ENCODE results near the gene GHDC. TPM values are rescaled to one million over a fixed set of nuclear protein-coding genes. Genes with fewer than 3 reads are reported as not detected.
"Not testable (repeated sequence)": the region's sequence is repeated elsewhere in the genome, so short reads cannot be mapped to it uniquely, and the experiment has no call there.

The GHDC gene
- total RNA-seq, 1 donor from 2014 or later: 20.0 TPM

GRCh38 chr17:42203354-42203753 lies 9.1 kb upstream of the GHDC start:
- no peak for DNase-seq (ENCODE audit: low spot score)

GRCh38 chr17:42202696-42203095 lies 8.4 kb upstream of the GHDC start:
- DNase-seq (ENCODE audit: low spot score): no peak

- no peak for DNase-seq (ENCODE audit: low spot score)
Measured at GRCh38 chr17:42202159-42202558, 7.9 kb upstream of the GHDC start.

DNA sequence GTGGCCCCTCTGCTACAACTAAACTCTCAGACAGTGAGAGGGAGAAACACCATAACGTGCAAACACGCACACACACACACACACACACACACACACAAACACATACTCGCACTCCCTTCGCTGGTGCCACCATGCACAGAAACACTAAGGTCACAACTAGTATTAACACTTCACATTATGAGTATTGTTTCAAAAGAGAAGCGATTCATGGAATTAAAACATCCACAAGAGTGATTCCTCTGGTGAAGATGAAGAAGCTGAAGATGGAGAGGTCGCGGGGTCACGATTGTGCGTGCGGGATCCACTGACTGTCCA lies 7.1 kb upstream of the GHDC start:
- no peak for DNase-seq (ENCODE audit: low spot score)

DNA sequence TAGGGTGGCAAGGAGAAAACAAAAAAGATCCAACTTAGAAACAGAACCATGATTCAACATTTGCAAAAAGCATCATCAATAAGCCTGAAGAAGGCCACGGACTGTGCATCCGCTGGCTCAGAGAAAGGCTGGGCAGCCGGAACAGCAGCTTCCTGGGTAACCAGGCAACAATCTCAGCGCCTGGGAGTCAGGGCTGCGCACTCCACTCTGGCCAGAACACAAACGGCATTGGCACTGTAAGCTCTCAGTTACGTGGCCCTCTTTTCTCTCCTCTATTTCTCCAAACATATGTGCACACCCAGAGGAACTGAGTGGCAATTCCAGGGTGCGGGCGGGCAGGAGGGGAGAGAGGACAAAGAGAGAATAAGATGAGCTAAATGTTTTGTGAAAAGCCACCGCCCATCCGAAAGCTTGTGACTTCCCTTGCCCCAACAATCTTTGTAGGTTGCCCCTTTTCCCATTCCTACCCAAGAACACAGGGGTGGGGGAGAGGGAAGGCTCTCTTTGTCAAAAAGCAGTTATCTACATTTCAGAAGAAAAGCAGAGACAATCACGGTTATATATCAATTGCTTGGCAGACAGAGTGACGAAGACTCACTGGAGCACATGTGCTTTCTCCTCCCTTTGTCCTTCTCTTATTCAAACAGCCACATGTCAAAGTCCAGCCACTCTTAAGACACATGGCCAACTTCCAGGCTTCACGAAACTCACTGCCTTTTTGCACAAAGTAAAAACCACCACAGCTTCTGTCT lies 6.6 kb upstream of the GHDC start:
- DNase-seq (ENCODE audit: low spot score): no peak

DNA sequence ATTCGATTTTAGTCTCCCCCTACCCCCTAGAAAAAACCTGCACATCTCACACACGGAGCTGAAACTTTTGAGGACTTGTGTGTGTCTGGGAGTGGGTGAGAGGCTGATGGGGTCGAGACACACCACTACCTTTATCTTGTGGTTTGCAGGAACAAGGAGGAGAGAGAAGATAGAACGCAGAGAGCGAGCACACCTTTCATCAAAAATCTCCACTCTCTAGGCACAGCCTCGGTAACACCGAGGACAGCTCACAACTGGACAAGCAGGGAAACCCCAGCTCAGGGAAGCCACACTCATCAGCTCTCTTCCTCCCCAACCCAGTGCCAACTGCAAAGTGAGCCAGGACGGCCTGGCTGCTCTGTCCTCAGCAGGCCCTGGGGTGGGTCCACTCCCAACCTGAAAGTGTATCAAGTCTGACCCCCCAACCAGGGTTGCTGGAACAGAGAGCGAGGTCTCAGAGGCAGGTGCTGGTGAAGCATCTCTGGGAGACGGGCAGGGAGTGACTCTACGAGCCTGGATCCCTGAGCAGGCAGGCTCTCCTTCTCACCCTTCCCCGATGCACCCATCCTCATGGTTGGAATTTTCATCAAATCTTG lies 5.2 kb upstream of the GHDC start:
- DNase-seq (ENCODE audit: low spot score): no peak

- no peak for DNase-seq (ENCODE audit: low spot score)
Measured at GRCh38 chr17:42198897-42199296, 4.6 kb upstream of the GHDC start.

GRCh38 chr17:42197564-42198156 lies 3.4 kb upstream of the GHDC start:
- DNase-seq (ENCODE audit: low spot score): no peak

DNA sequence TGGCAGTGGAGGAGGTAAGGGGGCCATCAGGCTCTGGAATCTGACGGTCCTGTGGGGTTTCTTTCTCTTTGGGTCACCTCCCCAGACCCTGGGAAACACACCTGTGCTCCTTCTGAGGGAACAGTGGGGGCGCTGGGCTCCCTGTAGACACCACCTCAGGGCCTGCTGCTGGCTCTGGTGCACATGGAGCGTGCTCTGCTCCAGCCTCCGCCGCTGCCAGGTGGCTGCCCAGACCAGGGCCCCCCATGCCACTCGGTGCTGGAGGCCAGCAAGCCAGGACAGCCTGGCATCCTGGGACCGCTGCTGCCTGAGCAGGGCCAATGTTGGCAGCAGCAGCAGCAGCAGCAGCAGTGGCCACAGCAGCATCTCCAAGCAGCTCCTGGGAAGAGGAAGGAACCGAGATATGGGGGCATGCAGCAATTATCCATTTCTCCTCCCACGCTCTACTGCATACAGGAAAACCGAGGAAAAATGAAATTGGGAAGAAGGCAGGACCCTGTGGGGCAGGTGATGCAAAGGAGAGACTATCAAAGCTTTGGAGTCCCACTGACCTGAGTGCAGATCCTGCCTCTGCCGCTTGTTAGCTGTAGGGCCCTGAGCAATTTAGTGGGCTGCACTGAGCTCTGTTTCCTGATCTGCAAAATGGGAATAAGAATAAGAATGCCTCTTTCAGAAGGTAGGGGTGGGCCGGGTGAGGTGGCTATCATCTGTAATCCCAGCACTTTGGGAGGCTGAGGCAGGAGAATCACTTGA lies 902 bp downstream of the GHDC start:
- DNase-seq (ENCODE audit: low spot score): no peak

DNA sequence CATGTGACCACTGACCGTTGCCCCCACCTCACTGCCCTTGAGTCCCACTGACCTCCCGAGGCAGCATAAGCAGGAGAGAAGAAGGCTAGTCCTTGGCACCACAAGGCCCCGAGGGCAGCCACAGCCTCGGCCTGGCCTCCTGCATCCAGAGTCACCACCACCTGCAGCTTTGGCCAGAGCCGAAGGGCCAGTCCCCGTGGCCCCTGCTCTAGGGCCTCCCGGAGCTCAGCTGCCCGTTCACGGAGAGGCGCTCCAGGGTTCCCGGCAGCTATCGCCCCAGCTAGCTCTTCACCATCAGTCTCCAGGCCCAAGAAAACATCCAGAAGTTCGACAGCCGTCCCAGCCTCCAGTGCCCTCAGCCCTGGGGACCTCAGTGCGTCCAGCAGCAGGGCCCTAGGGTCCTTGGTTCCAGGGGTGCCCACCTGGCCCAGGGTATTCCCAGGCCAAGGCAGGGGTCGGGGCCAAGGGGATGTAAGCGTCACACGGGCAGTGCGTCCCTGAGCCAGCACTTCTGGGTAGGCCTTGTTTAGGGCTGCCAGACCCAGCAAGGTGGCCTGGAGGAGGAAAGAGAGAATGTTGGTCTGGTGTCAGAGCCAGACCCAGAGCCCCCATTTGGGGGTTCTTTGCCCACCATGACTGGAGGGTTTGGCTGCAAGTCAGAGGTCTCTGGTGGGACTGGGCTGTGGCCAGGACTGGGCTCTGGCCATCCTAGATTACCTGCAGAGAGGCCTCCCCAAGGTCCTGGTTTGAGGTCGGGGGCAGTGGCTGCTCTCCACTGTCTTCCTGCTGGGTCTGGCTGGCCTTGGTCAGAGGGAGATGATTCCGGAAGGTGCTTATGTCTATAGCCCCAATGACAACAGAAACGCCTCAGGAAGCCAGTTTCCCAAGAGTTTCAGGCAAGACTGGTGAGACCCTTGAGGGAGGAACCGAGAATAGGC lies 1.8 kb downstream of the GHDC start:
- DNase-seq (ENCODE audit: low spot score): no peak

DNA sequence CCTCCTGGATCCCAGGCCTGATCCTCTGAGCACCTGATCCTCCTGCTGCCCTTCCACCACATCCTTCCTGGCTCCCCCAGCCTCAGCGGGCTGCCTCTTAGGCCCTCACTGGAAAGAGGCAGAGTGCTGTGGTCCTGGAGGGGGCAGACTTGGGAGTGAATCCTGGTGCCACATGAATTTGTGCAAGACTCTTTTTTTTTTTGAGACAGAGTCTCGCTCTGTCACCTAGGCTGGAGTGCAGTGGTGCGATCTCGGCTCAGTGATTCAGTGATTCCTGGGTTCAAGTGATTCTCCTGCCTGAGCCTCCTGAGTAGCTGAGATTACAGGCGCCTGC lies 3.1 kb downstream of the GHDC start:
- no peak for DNase-seq (ENCODE audit: low spot score)

DNA sequence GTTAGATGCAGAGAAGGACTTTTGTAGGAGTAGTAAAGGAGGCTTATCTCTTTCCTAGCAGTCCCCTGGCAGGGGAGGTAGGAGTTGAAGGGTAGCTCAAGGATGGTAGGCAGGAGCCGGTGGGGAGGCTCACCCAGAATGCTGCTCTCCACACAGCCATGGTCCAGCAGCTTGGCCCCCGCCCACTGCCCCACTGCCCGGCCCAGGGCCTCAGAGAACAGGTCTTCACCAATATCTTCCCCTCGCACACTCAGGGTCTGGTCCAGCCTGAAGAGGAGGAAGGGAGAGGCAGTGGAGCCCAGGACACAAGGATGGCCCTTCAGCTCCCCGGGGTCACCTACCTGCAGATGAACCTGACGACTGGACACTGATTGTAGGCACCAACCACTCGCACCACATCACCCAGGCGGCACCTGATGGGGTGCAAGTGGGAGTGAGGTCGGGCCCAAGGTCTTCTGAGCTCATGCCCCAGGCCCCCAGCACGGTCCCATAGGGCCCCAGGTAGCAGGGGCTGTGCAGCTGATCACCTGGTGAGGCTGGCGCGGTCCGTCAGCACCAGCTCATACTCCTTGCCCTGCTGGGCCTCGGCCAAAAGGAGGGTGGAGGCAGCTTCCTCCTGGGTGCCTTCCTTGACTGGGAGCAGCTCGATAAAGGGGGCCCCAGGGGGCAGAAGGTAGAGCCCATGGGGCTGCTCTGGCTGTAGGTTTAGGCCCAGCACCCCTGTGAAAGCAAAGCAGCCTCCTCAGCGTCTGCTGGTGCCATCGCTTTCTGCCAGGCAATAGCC lies 3.6 kb downstream of the GHDC start:
- no peak for DNase-seq (ENCODE audit: low spot score)

- no peak for DNase-seq (ENCODE audit: low spot score)
Measured at GRCh38 chr17:42189651-42189965, 4.7 kb downstream of the GHDC start.

- no peak for DNase-seq (ENCODE audit: low spot score)
Measured at GRCh38 chr17:42188749-42189650, 5.3 kb downstream of the GHDC start.

GRCh38 chr17:42187833-42188232 lies 6.5 kb downstream of the GHDC start:
- DNase-seq (ENCODE audit: low spot score): no peak

GRCh38 chr17:42186191-42186590 lies 8.1 kb downstream of the GHDC start:
- not testable (repeated sequence) for DNase-seq (ENCODE audit: low spot score)

- no peak for DNase-seq (ENCODE audit: low spot score)
Measured at GRCh38 chr17:42185621-42185930, 8.7 kb downstream of the GHDC start.

DNA sequence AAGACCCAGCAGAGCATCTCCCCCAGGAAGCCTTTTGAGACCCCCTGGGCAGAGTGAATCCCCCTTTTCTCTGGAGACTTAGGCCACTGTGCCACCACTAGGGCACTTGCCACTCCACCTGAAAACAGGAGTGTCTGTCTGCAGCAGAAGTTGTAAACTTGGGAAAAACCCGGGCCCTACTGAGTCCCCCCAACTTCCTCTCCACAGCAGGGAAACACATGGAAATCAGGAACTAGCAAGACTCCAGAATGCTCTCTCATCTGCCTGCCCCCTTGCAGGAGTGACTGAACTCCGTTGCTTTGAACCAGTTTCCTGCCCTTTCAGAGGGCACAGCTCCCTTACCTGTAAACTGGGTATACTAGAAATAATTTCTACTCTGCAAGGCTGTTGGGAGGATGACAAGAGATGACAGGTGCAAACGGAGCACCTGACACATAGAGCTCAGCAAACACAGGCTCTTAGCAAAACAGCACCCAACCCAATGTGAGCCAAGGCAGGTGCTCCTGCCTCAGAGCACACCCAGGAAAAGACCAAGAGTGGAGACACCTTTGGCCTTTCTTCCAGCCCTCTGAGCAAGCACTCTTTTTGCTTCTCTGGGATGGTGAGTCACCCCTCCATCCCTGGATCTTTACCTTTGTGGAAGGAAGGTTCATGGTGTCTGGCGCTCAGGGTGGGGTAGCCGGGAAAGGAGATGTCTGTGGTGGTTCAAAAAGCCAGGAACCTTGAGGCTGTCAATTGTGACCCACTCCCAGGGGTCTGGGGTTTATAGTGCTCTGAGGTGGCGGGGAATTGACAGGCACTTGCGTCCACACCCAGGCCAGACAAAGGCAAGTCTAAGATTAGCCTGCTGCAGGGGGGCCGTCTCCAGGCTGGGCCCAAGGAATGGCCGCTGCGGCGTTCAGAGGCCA lies 9.3 kb downstream of the GHDC start, which contains the start of gene HCRT:
Gene HCRT (minus strand): TSS at position 740 of the 908 bp plus-strand sequence. CDS start 87 bp downstream, at position 653.
- DNase-seq (ENCODE audit: low spot score): no peak
